GM19099 (cell line): ENCODE data around the gene PIP5K1B.

Source experiments
- POLR2A ChIP-seq: IDR thresholded peaks from 3 replicates; pipeline ENCODE4 v1.6.1; 2011; ENCODE audit warnings: low read depth; ENCODE audit not compliant: insufficient read length; ENCODE audit errors: extremely low read depth

Gene PIP5K1B

DNA sequence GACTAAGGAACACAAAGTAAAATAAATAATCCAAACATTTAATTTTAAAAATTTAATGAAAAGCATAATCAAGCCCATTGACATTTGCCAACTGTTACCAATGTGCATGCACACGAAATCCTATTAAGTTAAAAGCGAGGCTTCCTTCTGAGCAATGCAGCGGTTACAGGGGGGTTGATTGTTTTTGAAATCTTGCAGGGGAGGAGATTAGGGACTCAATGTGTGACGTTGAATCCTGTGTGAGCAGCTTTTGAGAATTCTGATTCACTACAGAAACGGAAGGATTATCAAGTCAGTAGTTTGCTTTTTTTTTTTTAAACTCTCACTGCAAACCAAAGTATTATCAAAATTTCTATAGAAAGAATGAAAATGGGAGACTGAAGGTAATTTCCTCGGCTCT, 199.4 kb downstream of the PIP5K1B start:
- TF ChIP-seq POLR2A, result no peak

DNA sequence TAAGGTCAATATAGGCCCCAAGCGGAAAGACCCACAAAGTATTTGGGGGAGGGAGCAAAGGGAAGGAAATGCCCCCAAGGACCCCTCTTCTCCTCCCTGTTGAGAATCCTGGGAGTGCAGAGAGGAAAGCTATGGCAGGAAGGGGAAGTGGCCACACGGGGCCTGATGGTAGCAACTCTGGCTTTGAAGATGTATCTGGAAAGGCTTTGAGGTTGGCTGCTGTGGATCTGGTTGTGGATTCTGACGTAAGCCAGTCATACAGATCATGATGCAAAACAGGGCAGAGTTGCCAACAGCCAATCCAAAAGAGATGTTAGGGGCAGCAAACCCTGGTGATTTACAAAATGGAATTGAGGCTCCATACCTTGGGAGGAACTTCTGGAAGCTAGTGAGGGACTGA, 200.1 kb downstream of the PIP5K1B start:
- no peak for TF ChIP-seq POLR2A

DNA sequence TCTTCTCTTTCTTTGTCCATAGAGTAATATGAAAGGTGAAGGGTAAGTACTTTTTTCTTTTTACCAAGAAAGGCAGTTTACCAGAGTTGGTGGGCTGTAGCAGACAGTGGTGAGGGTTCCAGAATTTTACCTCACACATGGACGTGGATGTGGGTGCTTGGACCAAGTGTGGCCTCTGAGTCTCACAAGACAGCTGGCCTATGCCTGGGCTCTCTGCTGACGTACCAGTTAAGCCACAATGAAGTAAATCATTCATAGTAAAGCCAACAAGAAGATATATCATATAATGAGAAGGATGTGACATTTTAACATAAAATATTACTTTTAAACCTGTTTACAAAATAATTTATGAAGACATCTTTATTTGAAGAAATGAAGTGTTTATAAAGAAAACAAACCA, 202.9 kb downstream of the PIP5K1B start:
- TF ChIP-seq POLR2A, result no peak

DNA sequence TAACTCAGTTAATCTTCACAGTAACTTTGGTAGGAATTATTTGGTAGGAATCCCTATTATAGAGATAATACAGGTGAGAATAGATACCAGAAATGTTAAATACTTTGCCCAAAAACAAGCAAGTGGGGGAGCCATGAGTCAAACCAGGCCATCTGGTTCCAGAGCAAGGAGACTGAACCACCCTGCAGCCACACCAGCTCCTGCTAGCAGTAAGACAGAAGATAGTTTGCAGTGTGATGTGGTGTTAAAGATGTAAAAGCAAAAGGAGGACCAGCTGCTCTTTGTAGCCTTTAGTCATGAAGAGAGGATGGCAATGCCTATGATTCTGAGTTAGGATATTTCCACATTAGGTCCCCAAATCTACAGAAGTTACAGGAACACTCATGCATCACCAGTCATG, 207.5 kb downstream of the PIP5K1B start:
- no peak for TF ChIP-seq POLR2A

DNA sequence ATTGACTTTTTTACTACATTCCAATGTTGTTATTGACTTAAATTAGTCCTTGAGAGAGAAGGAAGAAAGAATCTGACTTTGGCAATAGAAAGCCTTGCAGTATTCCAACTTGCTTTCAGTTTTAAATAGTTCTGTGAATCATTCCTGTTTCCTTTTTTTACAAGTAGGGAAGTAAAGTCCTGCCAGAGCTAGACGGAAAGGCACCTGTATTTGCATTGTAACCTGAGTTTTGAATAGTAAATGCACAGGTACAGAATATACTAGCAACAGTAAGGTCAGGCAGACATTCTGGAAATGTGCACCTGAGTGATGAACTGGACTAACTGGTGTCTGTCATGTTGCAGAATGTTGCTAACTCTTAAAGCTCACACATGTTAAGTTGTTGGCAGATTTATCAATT, 208.0 kb downstream of the PIP5K1B start:
- TF ChIP-seq POLR2A, result no peak

DNA sequence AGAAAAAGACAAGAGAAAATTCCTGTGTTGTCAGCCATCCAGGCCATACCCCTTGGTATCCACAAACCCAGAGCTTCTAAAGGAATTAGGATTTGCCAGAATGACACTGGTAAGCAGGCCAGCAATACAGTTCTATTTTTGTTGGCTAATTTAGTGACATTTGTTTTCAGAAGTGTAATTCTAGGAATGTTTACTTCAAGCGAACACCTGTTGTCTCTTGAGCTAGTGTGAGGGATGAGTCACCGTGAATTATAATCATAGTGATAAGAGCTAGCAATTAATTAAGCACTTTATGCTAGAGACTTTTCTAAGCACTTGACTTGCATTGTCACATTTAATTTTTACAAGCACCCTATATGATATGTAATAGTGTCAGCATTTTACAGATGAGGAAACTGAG, 209.7 kb downstream of the PIP5K1B start:
- TF ChIP-seq POLR2A, result no peak

DNA sequence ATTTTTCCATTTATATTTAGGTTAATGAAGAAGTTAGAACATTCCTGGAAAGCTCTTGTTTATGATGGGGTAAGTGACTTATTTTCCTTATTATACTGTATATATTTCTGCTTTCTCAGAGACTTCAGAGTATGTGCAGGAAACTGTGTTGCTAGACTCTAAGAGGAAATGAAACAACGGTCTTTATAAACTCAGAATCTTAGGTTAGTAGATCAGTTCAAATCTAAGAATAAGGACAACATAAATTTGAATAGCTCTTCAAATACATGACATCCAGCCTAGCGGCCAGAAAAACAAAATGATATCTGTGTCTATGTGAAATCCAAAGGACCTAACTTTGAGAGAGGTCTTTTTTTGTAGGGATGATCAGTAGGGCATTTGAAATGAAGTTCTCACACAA, 214.6 kb downstream of the PIP5K1B start:
- no peak for TF ChIP-seq POLR2A

DNA sequence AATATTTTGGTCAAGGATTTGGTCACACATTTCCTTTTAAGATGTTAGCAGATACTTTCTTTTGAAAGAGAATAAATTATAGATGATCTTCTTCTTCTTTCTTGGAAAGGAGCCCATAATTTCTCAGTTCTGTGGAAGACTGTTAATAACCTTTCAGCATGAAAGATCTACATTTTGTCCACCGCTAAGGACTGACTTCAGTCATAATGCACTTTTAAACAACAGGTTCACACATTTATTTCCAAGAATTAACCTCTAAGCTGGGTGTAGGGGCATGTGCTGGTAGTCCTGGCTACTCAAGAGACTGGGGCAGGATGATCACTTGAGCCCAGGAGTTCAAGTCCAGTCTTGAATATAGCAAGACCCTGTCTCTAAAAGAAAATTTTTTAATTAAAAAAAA, 215.9 kb downstream of the PIP5K1B start:
- no peak for TF ChIP-seq POLR2A

DNA sequence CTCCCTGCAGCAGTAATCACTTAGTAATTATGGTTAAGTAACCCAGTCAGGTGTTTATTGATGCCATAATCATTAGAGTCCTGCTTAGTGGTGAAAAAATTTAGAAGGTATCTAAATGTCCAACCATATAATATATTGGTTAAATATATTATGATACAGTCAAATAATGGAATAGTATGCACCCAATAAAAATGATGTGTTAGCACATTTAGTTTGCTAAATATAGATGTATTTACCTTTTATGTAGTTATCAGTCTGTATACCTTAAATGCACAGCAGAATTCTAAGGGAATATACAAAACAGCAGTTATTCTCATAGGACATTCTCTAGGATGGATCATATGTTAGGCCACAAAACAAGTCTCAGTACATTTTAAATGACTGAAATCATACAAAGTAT, 218.4 kb downstream of the PIP5K1B start:
- TF ChIP-seq POLR2A, result no peak

DNA sequence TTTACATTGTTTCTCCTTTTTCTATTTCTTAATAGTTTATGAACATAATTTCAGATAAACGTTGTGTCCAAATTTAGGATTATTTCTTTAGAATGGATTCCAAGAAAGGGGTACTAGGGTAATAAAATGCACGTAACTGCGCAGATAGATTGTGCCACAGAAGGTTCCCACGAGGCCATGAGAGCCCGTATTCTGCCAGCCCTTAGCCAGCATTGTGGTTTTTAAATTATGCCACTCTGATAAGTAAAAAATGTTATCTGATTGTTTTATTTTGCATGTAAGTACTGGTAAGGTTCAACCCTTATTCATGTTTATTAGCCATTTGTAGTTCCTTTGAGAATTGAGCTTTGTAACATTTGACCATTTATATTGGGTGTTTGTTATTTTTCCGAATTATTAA, 220.1 kb downstream of the PIP5K1B start:
- no peak for TF ChIP-seq POLR2A

DNA sequence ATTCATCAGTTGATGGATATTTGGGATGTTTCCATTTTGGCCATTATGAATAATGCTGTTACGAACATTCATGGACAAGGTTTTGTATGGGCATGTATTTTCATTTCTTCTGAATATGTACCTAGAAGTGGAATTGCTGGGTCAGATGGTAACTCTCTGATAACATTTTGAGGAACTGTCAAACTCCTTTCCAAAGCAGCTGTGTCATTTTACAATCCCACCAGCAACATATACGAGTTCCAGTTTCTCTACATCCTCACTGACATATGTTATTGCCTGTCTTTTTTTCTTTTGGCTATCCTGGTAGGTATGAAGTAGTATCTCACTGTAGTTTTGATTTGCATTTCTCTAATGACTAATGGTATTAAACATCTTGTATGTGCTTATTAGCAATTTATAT, 222.1 kb downstream of the PIP5K1B start:
- TF ChIP-seq POLR2A, result no peak

DNA sequence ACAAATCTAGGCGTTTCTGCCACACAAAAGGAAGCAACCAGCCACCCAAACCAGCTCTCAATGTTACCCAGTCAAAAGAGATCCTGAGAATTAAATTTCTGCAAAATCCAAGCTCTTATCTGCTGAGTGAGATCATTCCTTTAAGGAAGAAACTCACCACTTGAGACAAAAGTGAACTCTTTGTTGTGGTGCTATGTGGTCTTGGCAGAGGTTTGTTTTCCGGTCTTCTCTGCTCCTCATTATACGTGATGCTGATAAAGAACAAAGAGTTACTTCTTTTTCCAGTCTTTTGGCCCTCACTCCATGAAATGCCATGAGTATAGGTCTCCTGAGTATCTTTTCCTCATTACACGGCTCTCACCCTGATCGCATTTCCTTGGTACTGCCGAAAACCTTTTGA, 226.8 kb downstream of the PIP5K1B start:
- TF ChIP-seq POLR2A, result no peak

DNA sequence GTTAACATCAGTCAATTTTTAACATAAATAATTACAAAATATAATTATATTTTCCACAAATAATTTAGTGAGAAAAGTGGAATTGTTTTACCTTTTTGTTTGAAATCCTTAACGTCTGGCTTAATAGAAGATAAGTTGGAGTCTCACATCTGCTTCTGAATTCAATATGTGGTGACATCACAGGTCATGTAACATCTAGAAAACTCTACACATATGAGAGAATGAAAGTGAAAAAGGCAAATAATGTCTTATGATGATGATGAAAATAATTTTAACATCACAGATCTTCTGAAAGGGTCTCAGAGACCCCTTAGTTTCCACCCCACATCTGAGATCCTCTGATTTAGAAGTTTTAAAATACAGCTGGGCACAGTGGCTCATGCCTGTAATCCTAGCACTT, 227.4 kb downstream of the PIP5K1B start:
- no peak for TF ChIP-seq POLR2A

DNA sequence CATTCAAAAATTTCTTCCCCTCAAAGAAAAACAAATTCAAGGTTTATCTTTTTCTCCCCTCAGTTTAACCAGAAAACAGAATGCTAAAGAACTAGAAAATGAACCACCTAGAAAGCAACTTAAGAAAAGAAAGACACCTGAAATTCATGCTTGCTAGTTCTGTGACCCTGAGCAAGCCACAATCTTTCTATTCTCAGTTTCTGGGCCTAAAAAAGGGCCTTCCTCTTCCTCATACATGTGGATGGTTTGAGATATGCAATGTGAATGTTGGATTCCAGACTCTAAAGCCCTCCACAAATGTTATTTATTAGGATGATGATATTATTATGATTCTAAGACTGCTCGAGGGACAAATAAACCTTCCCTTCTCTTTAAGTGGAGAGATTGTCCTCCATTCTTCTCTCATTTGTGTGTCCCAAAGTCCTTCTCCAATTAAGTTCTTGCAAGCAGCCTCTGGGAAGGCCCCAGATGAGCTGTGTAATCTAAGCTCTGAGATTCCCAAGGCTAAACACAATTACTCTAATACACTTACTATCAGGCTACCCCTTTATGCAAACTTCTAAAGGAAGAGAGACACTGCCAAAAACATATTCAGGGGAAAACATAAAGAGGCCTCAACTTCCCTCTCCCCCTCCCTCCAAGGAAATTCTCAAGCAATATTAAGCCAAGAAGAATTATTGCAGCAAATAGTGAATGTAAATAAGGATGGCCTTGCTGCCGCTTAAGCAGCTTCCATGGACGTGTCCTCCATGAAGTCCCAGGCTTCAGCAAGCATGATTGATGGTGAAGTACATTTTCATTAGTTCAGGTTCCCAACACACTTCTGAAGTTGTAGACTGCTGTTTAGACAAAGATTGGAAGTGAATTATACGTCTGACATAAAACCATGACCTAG, 228.6 kb downstream of the PIP5K1B start:
- no peak for TF ChIP-seq POLR2A

DNA sequence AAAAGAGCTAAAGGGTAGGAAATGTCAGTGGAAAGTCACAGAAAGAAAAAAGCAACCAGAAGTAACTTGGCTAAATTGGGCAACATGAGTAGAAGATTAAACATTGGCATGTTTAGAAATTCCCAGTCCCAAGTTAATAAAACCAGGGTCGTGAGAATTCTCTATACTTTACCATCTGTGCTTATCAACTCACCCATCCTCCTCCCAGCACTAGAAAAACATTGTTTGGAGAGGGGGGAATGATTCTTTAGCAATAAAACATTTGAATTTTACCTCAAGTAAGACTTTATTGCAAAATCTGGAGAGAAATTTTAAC, 229.2 kb downstream of the PIP5K1B start:
- no peak for TF ChIP-seq POLR2A

DNA sequence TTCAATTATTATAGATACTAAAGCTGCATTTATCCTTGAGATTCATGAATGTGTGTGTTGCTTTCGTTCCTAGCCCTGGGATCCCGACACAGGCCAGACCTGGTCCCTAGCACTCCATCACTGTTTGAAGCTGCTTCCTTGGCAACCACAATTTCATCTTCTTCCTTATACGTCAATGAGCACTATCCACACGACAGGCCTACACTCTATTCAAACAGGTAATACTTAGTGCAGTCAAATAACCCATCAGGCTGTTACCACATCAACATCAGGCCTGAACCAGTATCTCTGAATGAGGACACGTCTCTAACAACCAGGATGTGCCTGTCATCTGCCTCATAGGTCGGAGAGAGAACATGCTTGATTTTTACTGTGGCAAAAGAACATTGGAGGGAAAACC, 235.5 kb downstream of the PIP5K1B start:
- no peak for TF ChIP-seq POLR2A

DNA sequence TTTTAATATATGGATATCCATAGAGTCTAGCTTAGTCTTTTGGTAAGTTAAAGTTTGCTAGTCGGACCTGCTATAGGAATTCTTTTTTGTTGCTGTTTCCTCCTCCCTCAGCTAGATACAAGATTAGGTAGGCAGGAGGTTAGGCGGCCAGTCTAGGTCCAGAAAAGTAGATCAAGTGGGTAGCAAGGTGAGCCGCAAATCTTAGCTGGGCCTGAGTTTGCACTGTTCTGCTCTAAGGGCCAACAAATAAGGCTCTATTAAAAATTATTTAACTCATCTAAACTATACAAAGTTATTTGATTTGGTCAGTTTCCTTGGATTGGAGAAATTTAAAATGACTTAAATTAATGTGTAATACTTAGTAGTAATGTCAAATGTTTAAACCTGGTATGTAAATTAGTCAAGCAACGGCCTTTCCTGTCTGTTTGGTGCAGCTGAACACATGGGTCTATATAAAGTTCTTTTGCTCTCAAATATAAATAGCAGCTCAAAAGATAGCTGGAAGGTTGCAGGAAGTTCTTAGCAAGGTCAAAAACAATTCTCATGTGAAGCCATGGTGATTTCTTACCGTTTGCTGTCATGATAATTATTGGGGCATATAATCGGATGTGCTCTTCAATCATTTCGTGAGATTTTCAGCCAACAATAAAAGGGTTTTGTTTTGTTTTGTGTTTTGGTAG, 236.9 kb downstream of the PIP5K1B start:
- TF ChIP-seq POLR2A, result no peak

DNA sequence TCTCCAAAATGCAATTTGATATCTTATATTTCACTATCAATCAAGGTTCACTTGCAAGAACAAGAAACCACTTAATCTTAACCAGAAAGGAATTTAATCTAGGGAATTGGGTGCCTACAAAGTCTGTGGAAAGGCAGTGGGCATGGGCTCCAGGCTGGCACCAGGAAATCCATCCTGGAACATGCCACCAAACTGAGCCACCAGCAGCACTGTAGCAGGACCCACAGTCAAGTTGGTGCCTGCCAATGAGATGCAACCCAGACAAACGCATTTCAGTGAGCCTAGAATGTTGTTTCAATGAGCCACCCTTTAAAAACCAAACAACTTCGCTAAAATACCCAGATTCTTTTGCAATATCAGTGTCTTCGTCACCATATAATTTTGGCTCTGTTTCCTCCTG, 237.8 kb downstream of the PIP5K1B start:
- TF ChIP-seq POLR2A, result no peak

DNA sequence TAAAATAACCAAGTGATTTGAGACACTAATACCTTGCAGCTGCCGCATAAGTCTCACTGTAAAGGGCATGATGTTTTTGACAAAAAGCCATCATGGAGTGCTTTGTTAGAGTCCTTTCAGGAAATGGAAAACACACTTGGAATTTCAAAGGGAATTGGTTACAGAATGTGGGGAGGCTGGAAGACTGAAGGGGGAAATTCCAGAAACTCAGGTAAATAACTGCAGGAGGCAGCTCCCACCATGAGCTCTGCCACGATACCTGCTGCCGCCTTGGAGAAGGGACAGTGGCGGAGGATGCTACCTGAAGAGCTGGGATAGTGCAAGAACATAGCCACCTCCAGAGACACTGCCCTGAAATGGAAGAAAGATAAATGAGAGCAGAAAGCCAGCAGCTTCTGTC, 242.0 kb downstream of the PIP5K1B start:
- no peak for TF ChIP-seq POLR2A
